Ishikawa (cell line): ENCODE data around the gene LRP5.

Experiments used
- CEBPB ChIP-seq: IDR thresholded peaks from 2 replicates; pipeline ENCODE4 v1.6.1; 2012
- CREB1 ChIP-seq: IDR thresholded peaks from 2 replicates; pipeline ENCODE4 v1.6.1; 2012; ENCODE audit warnings: low read depth
- EGR1 ChIP-seq: IDR thresholded peaks from 2 replicates; pipeline ENCODE4 v1.6.1; 2012
- EP300 ChIP-seq: IDR thresholded peaks from 2 replicates; pipeline ENCODE4 v1.6.1; 2012; ENCODE audit warnings: borderline replicate concordance
- FOXM1 ChIP-seq: IDR thresholded peaks from 2 replicates; pipeline ENCODE4 v1.6.1; 2012; ENCODE audit warnings: low read depth, borderline replicate concordance
- NFIC ChIP-seq: IDR thresholded peaks from 2 replicates; pipeline ENCODE4 v1.6.1; 2012
- RAD21 ChIP-seq: IDR thresholded peaks from 2 replicates; pipeline ENCODE4 v1.6.1; 2012; ENCODE audit warnings: low read depth
- TAF1 ChIP-seq: IDR thresholded peaks from 2 replicates; pipeline ENCODE4 v1.6.1; 2012; ENCODE audit warnings: low read depth, mild to moderate bottlenecking
- TCF12 ChIP-seq: IDR thresholded peaks from 2 replicates; pipeline ENCODE4 v1.6.1; 2012; ENCODE audit warnings: low read depth
- TEAD4 ChIP-seq: IDR thresholded peaks from 2 replicates; pipeline ENCODE4 v1.6.1; 2012
- USF1 ChIP-seq: IDR thresholded peaks from 2 replicates; pipeline ENCODE4 v1.6.1; 2012
- YY1 ChIP-seq: IDR thresholded peaks from 2 replicates; pipeline ENCODE4 v1.6.1; 2012; ENCODE audit warnings: low read depth
- ZBTB7A ChIP-seq: IDR thresholded peaks from 2 replicates; pipeline ENCODE4 v1.6.1; 2012; ENCODE audit warnings: low read depth
- TF ChIP-seq, protein P1 (sequence below): IDR thresholded peaks from 2 replicates; pipeline ENCODE4 v1.6.1; 2012; ENCODE audit warnings: low read depth, mild to moderate bottlenecking
- TF ChIP-seq, protein P2 (sequence below): IDR thresholded peaks from 2 replicates; pipeline ENCODE4 v1.6.1; 2012

Gene LRP5

DNA sequence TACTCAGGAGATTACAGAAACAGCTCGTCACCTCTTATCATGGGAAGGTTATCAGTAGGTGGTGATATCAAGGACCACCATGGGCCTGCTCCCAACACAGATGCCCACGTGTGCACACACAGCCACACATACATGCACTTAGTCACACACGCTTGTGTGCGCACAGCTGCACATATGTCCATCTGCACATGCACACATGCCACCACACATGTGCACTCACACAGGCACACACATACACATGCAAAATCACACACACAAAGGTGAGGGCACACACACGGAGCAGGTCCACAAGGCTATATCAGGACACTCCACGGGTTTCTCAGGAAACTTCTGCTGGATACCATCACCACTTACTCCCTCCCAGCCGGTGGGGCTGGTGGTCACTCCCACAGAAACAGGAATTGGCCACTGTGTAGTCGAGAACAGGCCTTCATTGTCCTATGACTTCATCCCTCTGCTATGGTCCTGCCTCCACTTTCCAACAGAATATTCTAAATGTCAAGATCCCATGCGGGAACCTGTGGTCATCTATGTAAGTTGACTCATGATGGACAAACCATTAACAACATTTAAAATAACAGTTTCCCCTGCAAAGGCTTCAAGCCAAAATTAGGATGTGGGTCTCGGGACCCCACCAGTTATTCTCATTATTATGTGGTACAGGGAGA, 42.8 kb upstream of the LRP5 start:
- no peak for TF ChIP-seq CEBPB
- TF ChIP-seq ZBTB7A, result no peak
- TF ChIP-seq, protein P1, sequence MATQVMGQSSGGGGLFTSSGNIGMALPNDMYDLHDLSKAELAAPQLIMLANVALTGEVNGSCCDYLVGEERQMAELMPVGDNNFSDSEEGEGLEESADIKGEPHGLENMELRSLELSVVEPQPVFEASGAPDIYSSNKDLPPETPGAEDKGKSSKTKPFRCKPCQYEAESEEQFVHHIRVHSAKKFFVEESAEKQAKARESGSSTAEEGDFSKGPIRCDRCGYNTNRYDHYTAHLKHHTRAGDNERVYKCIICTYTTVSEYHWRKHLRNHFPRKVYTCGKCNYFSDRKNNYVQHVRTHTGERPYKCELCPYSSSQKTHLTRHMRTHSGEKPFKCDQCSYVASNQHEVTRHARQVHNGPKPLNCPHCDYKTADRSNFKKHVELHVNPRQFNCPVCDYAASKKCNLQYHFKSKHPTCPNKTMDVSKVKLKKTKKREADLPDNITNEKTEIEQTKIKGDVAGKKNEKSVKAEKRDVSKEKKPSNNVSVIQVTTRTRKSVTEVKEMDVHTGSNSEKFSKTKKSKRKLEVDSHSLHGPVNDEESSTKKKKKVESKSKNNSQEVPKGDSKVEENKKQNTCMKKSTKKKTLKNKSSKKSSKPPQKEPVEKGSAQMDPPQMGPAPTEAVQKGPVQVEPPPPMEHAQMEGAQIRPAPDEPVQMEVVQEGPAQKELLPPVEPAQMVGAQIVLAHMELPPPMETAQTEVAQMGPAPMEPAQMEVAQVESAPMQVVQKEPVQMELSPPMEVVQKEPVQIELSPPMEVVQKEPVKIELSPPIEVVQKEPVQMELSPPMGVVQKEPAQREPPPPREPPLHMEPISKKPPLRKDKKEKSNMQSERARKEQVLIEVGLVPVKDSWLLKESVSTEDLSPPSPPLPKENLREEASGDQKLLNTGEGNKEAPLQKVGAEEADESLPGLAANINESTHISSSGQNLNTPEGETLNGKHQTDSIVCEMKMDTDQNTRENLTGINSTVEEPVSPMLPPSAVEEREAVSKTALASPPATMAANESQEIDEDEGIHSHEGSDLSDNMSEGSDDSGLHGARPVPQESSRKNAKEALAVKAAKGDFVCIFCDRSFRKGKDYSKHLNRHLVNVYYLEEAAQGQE, result no peak
- TF ChIP-seq EGR1, result no peak
- no peak for TF ChIP-seq NFIC
- TF ChIP-seq CREB1, result no peak
- no peak for TF ChIP-seq YY1

- TF ChIP-seq YY1 (no peak), RAD21 (no peak), EP300 (no peak), TEAD4 (no peak), CREB1 (no peak), ZBTB7A (no peak), EGR1 (no peak), FOXM1 (no peak), TAF1 (no peak), TCF12 (no peak), NFIC (no peak), USF1 (no peak), CEBPB (no peak)
- TF ChIP-seq, protein P1, result no peak
- TF ChIP-seq, protein P2, sequence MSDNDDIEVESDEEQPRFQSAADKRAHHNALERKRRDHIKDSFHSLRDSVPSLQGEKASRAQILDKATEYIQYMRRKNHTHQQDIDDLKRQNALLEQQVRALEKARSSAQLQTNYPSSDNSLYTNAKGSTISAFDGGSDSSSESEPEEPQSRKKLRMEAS, result no peak
Observed at GRCh38 chr11:68270196-68271022, 42.0 kb upstream of the LRP5 start.

DNA sequence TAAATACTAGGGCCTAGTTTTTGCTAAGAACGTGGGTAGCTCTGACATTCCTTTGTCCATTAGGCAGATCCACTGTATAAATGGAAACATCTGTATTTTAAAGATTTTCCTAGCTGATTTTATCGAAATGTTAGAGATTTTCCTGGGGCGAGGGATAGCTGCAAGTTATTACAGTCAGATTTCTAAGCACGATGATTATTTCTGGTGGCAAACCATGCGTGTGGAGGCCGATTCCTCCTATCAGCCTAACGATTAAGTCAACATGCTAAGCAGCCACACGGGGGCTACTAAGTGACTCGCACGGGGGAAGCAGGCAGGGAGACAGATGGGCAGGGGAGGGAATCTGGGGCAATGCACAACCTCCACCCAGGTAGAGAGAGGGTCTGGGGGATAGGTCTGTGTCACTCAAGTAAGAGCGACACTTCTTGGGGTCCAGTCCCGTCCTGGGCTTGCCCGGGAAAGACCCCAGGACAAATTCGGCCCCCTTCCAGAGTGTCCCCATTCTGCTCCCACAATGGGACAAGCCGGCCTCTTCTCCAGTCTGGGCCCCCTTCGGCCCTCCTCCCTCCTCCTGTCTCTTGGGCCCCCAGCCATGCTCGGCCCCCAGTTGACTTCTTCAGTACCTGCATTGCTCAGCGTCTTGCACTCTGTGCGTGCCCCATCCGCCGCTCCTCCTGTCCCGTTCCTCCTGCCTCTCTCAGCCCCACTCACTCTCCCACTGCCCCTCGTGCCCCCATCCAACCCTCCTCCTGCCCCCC, 41.2 kb upstream of the LRP5 start:
- TF ChIP-seq USF1 (no peak), ZBTB7A (0 out of 2 replicates have a peak, but pooled peaks have one; percentile 60), TAF1 (no peak), RAD21 (peak; percentile 18; the same call in 1 of the 2 replicates)

DNA sequence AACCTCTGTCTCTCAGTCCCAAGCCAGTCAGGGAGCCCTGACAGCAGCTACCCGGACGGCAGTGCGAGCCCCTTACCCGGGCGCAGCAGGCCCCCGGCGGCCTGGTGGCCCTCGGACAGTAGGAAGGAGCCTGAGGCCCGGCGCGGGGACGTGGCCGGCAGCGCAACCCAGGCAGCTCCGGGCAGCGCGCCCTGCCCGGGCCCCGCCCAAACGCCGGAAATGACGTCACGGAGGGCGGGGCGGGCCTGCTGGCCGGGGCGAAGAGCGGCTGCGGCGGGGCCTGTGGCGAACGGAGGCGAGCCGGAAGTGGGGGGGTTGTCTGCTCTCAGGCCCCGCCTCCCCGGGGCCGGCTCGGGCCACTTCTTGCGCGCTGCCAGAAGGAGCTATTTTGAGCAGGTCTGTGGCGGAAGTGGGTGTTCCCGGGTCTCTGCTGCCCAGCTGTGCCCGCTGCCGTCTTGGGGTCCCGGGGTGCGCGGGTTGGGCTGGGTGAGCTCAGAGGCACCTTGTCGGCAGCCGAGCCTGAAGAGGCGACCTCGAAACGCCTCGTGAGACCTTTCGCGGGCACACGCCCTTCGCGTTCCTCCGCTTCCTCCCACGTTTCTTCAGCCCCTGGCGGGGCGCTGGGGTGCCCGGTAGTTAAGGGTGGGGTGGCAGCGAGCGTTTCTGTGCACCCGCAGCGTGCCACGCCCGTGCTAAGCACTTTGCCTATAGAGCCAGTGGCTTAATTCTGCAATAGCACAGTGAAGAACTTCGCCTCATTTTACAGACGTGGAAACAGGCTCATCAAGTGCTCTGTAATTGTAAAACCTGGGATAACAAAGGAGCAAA, 40.4 kb upstream of the LRP5 start, which contains the start of gene C11orf24:
C11orf24 (minus strand) TSS at position 193 of the 828 bp plus-strand sequence. CDS start 8,206 bp downstream, outside the sequence.
- TF ChIP-seq ZBTB7A (no peak; the same call in 1 of the 2 replicates), EGR1 (peak; percentile 57), TCF12 (peak; percentile 47; the same call in 1 of the 2 replicates), TEAD4 (peak; percentile 12; the same call in 1 of the 2 replicates), CREB1 (0 out of 2 replicates have a peak, but pooled peaks have one; percentile 55), USF1 (no peak), NFIC (peak; percentile 21; the same call in 1 of the 2 replicates), RAD21 (no peak), YY1 (no peak; the same call in 1 of the 2 replicates), EP300 (peak; percentile 1; the same call in 1 of the 2 replicates), FOXM1 (no peak), TAF1 (peak; percentile 88), CEBPB (peak; percentile 8; the same call in 1 of the 2 replicates)
- TF ChIP-seq, protein P2, result peak; percentile 84
- TF ChIP-seq, protein P1, result no peak
